H9 (cell line): ENCODE measurements around the gene CCR8. TPM values are rescaled to one million over a fixed set of nuclear protein-coding genes. Genes with fewer than 3 reads are reported as not detected.

Source experiments
- DNase-seq: peaks from one replicate; pipeline ENCODE4 v3.0.0-alpha.2; 2017
- H2AFZ ChIP-seq: one replicate; pipeline ENCODE4 v1.6.1; 2013; ENCODE audit warnings: mild to moderate bottlenecking, low read length, control low read depth, moderate library complexity
- H2AK5ac ChIP-seq: 2 replicates; pipeline ENCODE4 v1.6.1; 2013; ENCODE audit warnings: low read length, control low read depth, mixed read lengths; ENCODE audit not compliant: insufficient read length
- H2BK120ac ChIP-seq: one replicate; pipeline ENCODE4 v1.6.1; 2013; ENCODE audit warnings: low read depth, mild to moderate bottlenecking, low read length, control low read depth, inconsistent platforms; ENCODE audit not compliant: poor library complexity, severe bottlenecking
- H2BK12ac ChIP-seq: 2 replicates; pipeline ENCODE4 v1.6.1; 2013; ENCODE audit warnings: low read length, control low read depth, mixed read lengths, low read depth; ENCODE audit not compliant: insufficient read length
- H2BK15ac ChIP-seq: 2 replicates; pipeline ENCODE4 v1.6.1; 2013; ENCODE audit warnings: low read depth, low read length, control low read depth
- H2BK20ac ChIP-seq: one replicate; pipeline ENCODE4 v1.6.1; 2013; ENCODE audit warnings: low read depth, mild to moderate bottlenecking, low read length, control low read depth, inconsistent platforms; ENCODE audit not compliant: poor library complexity, severe bottlenecking
- H2BK5ac ChIP-seq: 2 replicates; pipeline ENCODE4 v1.6.1; 2013; ENCODE audit warnings: low read length, control low read depth, mixed read lengths; ENCODE audit not compliant: insufficient read length
- H3K14ac ChIP-seq: 2 replicates; pipeline ENCODE4 v1.6.1; 2013; ENCODE audit warnings: low read length, control low read depth; ENCODE audit not compliant: insufficient read depth
- H3K18ac ChIP-seq: 2 replicates; pipeline ENCODE4 v1.6.1; 2013; ENCODE audit warnings: low read depth, mild to moderate bottlenecking, mixed read lengths, low read length, control low read depth; ENCODE audit not compliant: insufficient read length
- H3K23ac ChIP-seq: 2 replicates; pipeline ENCODE4 v1.6.1; 2013; ENCODE audit warnings: low read length, control low read depth, mixed read lengths, low read depth; ENCODE audit not compliant: insufficient read length
- H3K23me2 ChIP-seq: 2 replicates; pipeline ENCODE4 v1.6.1; 2013; ENCODE audit warnings: low read depth, mild to moderate bottlenecking, mixed read lengths, low read length, control low read depth; ENCODE audit not compliant: insufficient read length, poor library complexity, severe bottlenecking
- H3K27ac ChIP-seq: 2 replicates; pipeline ENCODE4 v1.5.1; 2013; ENCODE audit warnings: low read length, control low read depth, mixed read lengths, low read depth; ENCODE audit not compliant: insufficient read length
- H3K27me3 ChIP-seq: 2 replicates; pipeline ENCODE4 v1.6.1; 2013; ENCODE audit warnings: low read length, control low read depth, inconsistent platforms; ENCODE audit not compliant: insufficient read depth
- H3K4ac ChIP-seq: 2 replicates; pipeline ENCODE4 v1.6.1; 2013; ENCODE audit warnings: low read depth, mild to moderate bottlenecking, control low read depth, inconsistent platforms, low read length, moderate library complexity
- H3K4me1 ChIP-seq: 2 replicates; pipeline ENCODE4 v1.6.1; 2013; ENCODE audit warnings: low read length, control low read depth, inconsistent platforms; ENCODE audit not compliant: insufficient read depth
- H3K4me2 ChIP-seq: 2 replicates; pipeline ENCODE4 v1.6.1; 2013; ENCODE audit warnings: low read length, control low read depth, mixed read lengths; ENCODE audit not compliant: insufficient read length, insufficient read depth
- H3K56ac ChIP-seq: 2 replicates; pipeline ENCODE4 v1.6.1; 2013; ENCODE audit warnings: low read depth, mild to moderate bottlenecking, mixed read lengths, low read length, control low read depth; ENCODE audit not compliant: insufficient read length
- H3K79me1 ChIP-seq: 2 replicates; pipeline ENCODE4 v1.6.1; 2013; ENCODE audit warnings: low read depth, mild to moderate bottlenecking, moderate library complexity, low read length, control low read depth, inconsistent platforms; ENCODE audit not compliant: insufficient read depth, poor library complexity, severe bottlenecking
- H3K79me2 ChIP-seq: 2 replicates; pipeline ENCODE4 v1.6.1; 2013; ENCODE audit warnings: low read length, control low read depth, inconsistent platforms; ENCODE audit not compliant: insufficient read depth
- H3K9ac ChIP-seq: 2 replicates; pipeline ENCODE4 v1.6.1; 2013; ENCODE audit warnings: low read length, control low read depth, mixed read lengths; ENCODE audit not compliant: insufficient read length; ENCODE audit errors: extremely low read depth
- H3K9me3 ChIP-seq: one replicate; pipeline ENCODE4 v1.6.1; 2013; ENCODE audit warnings: low read depth, low read length, inconsistent platforms; ENCODE audit not compliant: control insufficient read depth
- H3T11ph ChIP-seq: one replicate; pipeline ENCODE4 v1.6.1; 2013; ENCODE audit warnings: mild to moderate bottlenecking, low read length, control low read depth, inconsistent platforms
- H4K20me1 ChIP-seq: one replicate; pipeline ENCODE4 v1.6.1; 2013; ENCODE audit not compliant: control insufficient read depth, insufficient read length, insufficient read depth
- H4K5ac ChIP-seq: 2 replicates; pipeline ENCODE4 v1.6.1; 2013; ENCODE audit warnings: low read depth, mild to moderate bottlenecking, mixed read lengths, low read length, control low read depth; ENCODE audit not compliant: insufficient read length
- H4K8ac ChIP-seq: replicated peaks from 2 replicates; pipeline ENCODE4 v1.6.1; 2013; ENCODE audit warnings: low read length, control low read depth, mixed read lengths, low read depth; ENCODE audit not compliant: insufficient read length
- H4K91ac ChIP-seq: 2 replicates; pipeline ENCODE4 v1.6.1; 2013; ENCODE audit warnings: low read depth, mild to moderate bottlenecking, moderate library complexity, mixed read lengths, low read length, control low read depth; ENCODE audit not compliant: insufficient read length
- H3K27ac Mint-ChIP-seq, 3 experiments: 2 replicates in 2 of 3; 3 replicates in 1 of 3; pipeline ENCODE4 v1.8.0; 2020 to 2021; ENCODE audit warnings: mixed read lengths in 3 of 3, mild to moderate bottlenecking in 1 of 3, moderate library complexity in 1 of 3
- H3K27me3 Mint-ChIP-seq: 2 replicates; pipeline ENCODE4 v1.8.0; 2021; ENCODE audit warnings: low read depth, mild to moderate bottlenecking, moderate library complexity, mixed read lengths
- H3K36me3 Mint-ChIP-seq, 3 experiments: 2 replicates in 2 of 3; 3 replicates in 1 of 3; pipeline ENCODE4 v1.8.0; 2020 to 2021; ENCODE audit warnings: low read depth in 3 of 3, mixed read lengths in 3 of 3; ENCODE audit not compliant: insufficient read depth in 1 of 3
- H3K4me1 Mint-ChIP-seq, 2 experiments: 2 replicates each; pipeline ENCODE4 v1.8.0; 2020; ENCODE audit warnings: mixed read lengths in 2 of 2
- H3K4me3 Mint-ChIP-seq, 2 experiments: 2 replicates in 1 of 2; 3 replicates in 1 of 2; pipeline ENCODE4 v1.8.0; 2020 to 2021; ENCODE audit warnings: mild to moderate bottlenecking in 2 of 2, mixed read lengths in 2 of 2, moderate library complexity in 1 of 2
- H3K9me3 Mint-ChIP-seq, 2 experiments: 2 replicates in 1 of 2; 3 replicates in 1 of 2; pipeline ENCODE4 v1.8.0; 2020; ENCODE audit warnings: mild to moderate bottlenecking in 2 of 2, mixed read lengths in 2 of 2, moderate library complexity in 1 of 2
- CTCF ChIP-seq: fragments of 200-600 bp; sonication (generic); conservative IDR thresholded peaks from 3 replicates; pipeline ENCODE4 v1.8.0; 2021; ENCODE audit warnings: antibody characterized with exemption, mild to moderate bottlenecking
- WGBS: extraction: QIAGEN DNeasy Blood & Tissue Kit; methylation state at CpG from one replicate; pipeline ENCODE4 v1.1.7; 2013; ENCODE audit warnings: missing lambda C conversion rate, low lambda C conversion rate, mixed read lengths; ENCODE audit not compliant: insufficient read length; ENCODE audit errors: extremely low coverage; 5-methylcytosine and 5-hydroxymethylcytosine counted together
- total RNA-seq: library from RNA; stranded (reverse); gene quantifications from 2 replicates; pipeline ENCODE4 v1.2.1, GENCODE V29; 2021

The CCR8 gene
- total RNA-seq, 1 experiment from 2014 or later = 0.31 TPM

- Mint-ChIP-seq H3K4me3 (no peak overlapping the region), H3K27me3 (no peaks in the 10 kb centered on the region), H3K27ac (no peak overlapping the region), H3K36me3 (no peaks in the 10 kb centered on the region), H3K4me1 (peaks cover 4 to 5% of the 10 kb centered on the region in 2 experiments; a peak in 3 of 4 replicates), H3K9me3 (no peaks in the 10 kb centered on the region)
- H3K79me1 ChIP-seq = no peaks in the 10 kb centered on the region
- no peak overlapping the region for H3K18ac ChIP-seq
- H2AFZ ChIP-seq = no peak overlapping the region
- no peak overlapping the region for H3K4ac ChIP-seq
- H4K8ac ChIP-seq = no peak overlapping the region
- no peak overlapping the region for H4K91ac ChIP-seq
- no peaks in the 10 kb centered on the region for H3K9me3 ChIP-seq
- H3K27me3 ChIP-seq = no peaks in the 10 kb centered on the region
- no CpG with 5 or more reads among the region's 4 CpGs for WGBS
- no peak overlapping the region for H2BK12ac ChIP-seq
- no peak overlapping the region for H3K9ac ChIP-seq
- no peak overlapping the region for H3K4me2 ChIP-seq
- no peaks in the 10 kb centered on the region for H3K79me2 ChIP-seq
- H3K27ac ChIP-seq = no peak overlapping the region
- DNase-seq = no peak
- H2BK120ac ChIP-seq = no peak overlapping the region
- no peaks in the 10 kb centered on the region for H4K20me1 ChIP-seq
- H3K56ac ChIP-seq = no peak overlapping the region
- H3K4me1 ChIP-seq = no peaks in the 10 kb centered on the region; the same call in 1 of the 2 replicates
- no peaks in the 10 kb centered on the region for H3K23me2 ChIP-seq
- no peak overlapping the region for H3T11ph ChIP-seq
- H2BK20ac ChIP-seq = no peak overlapping the region
- no peak overlapping the region for H3K14ac ChIP-seq
- H2BK5ac ChIP-seq = no peak overlapping the region
- no peak overlapping the region for H3K23ac ChIP-seq
- H2AK5ac ChIP-seq = no peak overlapping the region
- H2BK15ac ChIP-seq = no peak overlapping the region
- TF ChIP-seq CTCF = no peak
- no peak overlapping the region for H4K5ac ChIP-seq
Observed at GRCh38 chr3:39292961-39293360, 36.5 kb upstream of the CCR8 start.
